ENCODE data around the gene MRPS11. TPM values are rescaled to one million over a fixed set of nuclear protein-coding genes. Genes with fewer than 3 reads are reported as not detected.

The MRPS11 gene
- total and polyA plus RNA-seq, 3 experiments from 2014 or later = 65.5 to 81.0 (median 80.1) TPM

- no peak overlapping the region for H3K4me3 ChIP-seq (ENCODE audit: low read length)
- H3K27ac ChIP-seq (ENCODE audit: low read depth, low read length) = no peak overlapping the region
- POLR2A ChIA-PET = no interaction called here
- H3K27ac Mint-ChIP-seq = no peak overlapping the region
- H3K4me3 Mint-ChIP-seq = no peak overlapping the region
- H3K27me3 Mint-ChIP-seq = no peaks in the 10 kb centered on the region
- peaks cover 0 to 6% (median 2%) of the 10 kb centered on the region in 3 donors for H3K4me1 Mint-ChIP-seq
- H3K4me1 ChIP-seq (ENCODE audit: insufficient read depth, low read length) = no peaks in the 10 kb centered on the region
- DNase-seq = peak in 1 of 5 donors; percentile 12
- H3K9me3 ChIP-seq (ENCODE audit: low read length) = no peaks in the 10 kb centered on the region
- CTCF ChIA-PET = no interaction called here
- no peaks in the 10 kb centered on the region for H3K27me3 ChIP-seq (ENCODE audit: insufficient read depth, low read length, poor library complexity, severe bottlenecking)
- H3K9me3 Mint-ChIP-seq = no peaks in the 10 kb centered on the region
- peaks cover 0 to 80% (median 11%) of the 10 kb centered on the region in 3 donors for H3K36me3 Mint-ChIP-seq
- H3K36me3 ChIP-seq (ENCODE audit: insufficient read depth, low read length) = peaks cover 11% of the 10 kb centered on the region
Observed at GRCh38 chr15:88476635-88477060, 9.1 kb downstream of the MRPS11 start.

- H3K27me3 Mint-ChIP-seq = no peaks in the 10 kb centered on the region
- Histone ChIP-seq H3K9me3 (ENCODE audit: low read length) (no peaks in the 10 kb centered on the region), H3K27ac (ENCODE audit: low read depth, low read length) (no peak overlapping the region), H3K36me3 (ENCODE audit: insufficient read depth, low read length) (peaks cover 11% of the 10 kb centered on the region), H3K27me3 (ENCODE audit: insufficient read depth, low read length, poor library complexity, severe bottlenecking) (no peaks in the 10 kb centered on the region), H3K4me3 (ENCODE audit: low read length) (no peak overlapping the region), H3K4me1 (ENCODE audit: insufficient read depth, low read length) (no peaks in the 10 kb centered on the region)
- CTCF ChIA-PET = no interaction called here
- H3K4me1 Mint-ChIP-seq = peaks cover 0 to 1% (median under 1%) of the 10 kb centered on the region in 3 donors
- peak overlapping the region in 1 of 8 donors; percentile 9 for H3K27ac Mint-ChIP-seq
- no peaks in the 10 kb centered on the region for H3K9me3 Mint-ChIP-seq
- POLR2A ChIA-PET = no interaction called here
- peaks cover 0 to 76% (median 10%) of the 10 kb centered on the region in 3 donors for H3K36me3 Mint-ChIP-seq
- DNase-seq = no peak
- H3K4me3 Mint-ChIP-seq = no peak overlapping the region
Observed at GRCh38 chr15:88477126-88477525, 9.6 kb downstream of the MRPS11 start.

- H3K9me3 ChIP-seq (ENCODE audit: low read length) = no peaks in the 10 kb centered on the region
- no peaks in the 10 kb centered on the region for H3K4me1 Mint-ChIP-seq
- ChIA-PET CTCF (no interaction called here), POLR2A (no interaction called here)
- H3K9me3 Mint-ChIP-seq = no peaks in the 10 kb centered on the region
- no peak overlapping the region for H3K4me3 Mint-ChIP-seq
- H3K27me3 ChIP-seq (ENCODE audit: insufficient read depth, low read length, poor library complexity, severe bottlenecking) = no peaks in the 10 kb centered on the region
- no peak overlapping the region for H3K27ac Mint-ChIP-seq
- H3K27me3 Mint-ChIP-seq = no peaks in the 10 kb centered on the region
- peaks cover 0 to 69% (median 9%) of the 10 kb centered on the region in 3 donors for H3K36me3 Mint-ChIP-seq
- H3K27ac ChIP-seq (ENCODE audit: low read depth, low read length) = no peak overlapping the region
- H3K4me3 ChIP-seq (ENCODE audit: low read length) = no peak overlapping the region
- H3K36me3 ChIP-seq (ENCODE audit: insufficient read depth, low read length) = peaks cover 11% of the 10 kb centered on the region
- no peak for DNase-seq
- no peaks in the 10 kb centered on the region for H3K4me1 ChIP-seq (ENCODE audit: insufficient read depth, low read length)
Observed at GRCh38 chr15:88477904-88478303, 10.4 kb downstream of the MRPS11 start.

GRCh38 chr15:88479169-88479568, 11.7 kb downstream of the MRPS11 start:
- H3K4me1 ChIP-seq (ENCODE audit: insufficient read depth, low read length) = no peaks in the 10 kb centered on the region
- H3K27ac ChIP-seq (ENCODE audit: low read depth, low read length) = no peak overlapping the region
- no peaks in the 10 kb centered on the region for H3K27me3 ChIP-seq (ENCODE audit: insufficient read depth, low read length, poor library complexity, severe bottlenecking)
- ChIA-PET CTCF (no interaction called here), POLR2A (no interaction called here)
- H3K4me3 ChIP-seq (ENCODE audit: low read length) = no peak overlapping the region
- no peaks in the 10 kb centered on the region for H3K9me3 ChIP-seq (ENCODE audit: low read length)
- Mint-ChIP-seq H3K27me3 (no peaks in the 10 kb centered on the region), H3K4me1 (no peaks in the 10 kb centered on the region), H3K27ac (peak overlapping the region in 3 of 8 donors; percentile 20 to 39 (median 36)), H3K36me3 (peaks cover 0 to 57% (median 12%) of the 10 kb centered on the region in 3 donors), H3K4me3 (no peak overlapping the region), H3K9me3 (no peaks in the 10 kb centered on the region)
- no peak for DNase-seq
- H3K36me3 ChIP-seq (ENCODE audit: insufficient read depth, low read length) = peaks cover 5% of the 10 kb centered on the region

GRCh38 chr15:88480981-88481380, 13.5 kb downstream of the MRPS11 start:
- no peak overlapping the region for H3K4me3 Mint-ChIP-seq

GRCh38 chr15:88482263-88482662, 14.8 kb downstream of the MRPS11 start:
- CTCF ChIA-PET = interaction anchor here (1.2 kb wide), 1 partner anchor 15 kb away, joined by 3 read pairs; the partner anchor contains the start of genes MRPL46 and MRPS11

More at GRCh38 chr15:88480981-88481380, 13.5 kb downstream of the MRPS11 start:
- Mint-ChIP-seq H3K9me3 (no peaks in the 10 kb centered on the region), H3K27me3 (no peaks in the 10 kb centered on the region), H3K4me1 (no peaks in the 10 kb centered on the region), H3K27ac (no peak overlapping the region), H3K36me3 (peaks cover 0 to 42% (median 10%) of the 10 kb centered on the region in 3 donors)
- Histone ChIP-seq H3K36me3 (ENCODE audit: insufficient read depth, low read length) (peaks cover 4% of the 10 kb centered on the region), H3K27ac (ENCODE audit: low read depth, low read length) (no peak overlapping the region), H3K4me3 (ENCODE audit: low read length) (no peak overlapping the region), H3K27me3 (ENCODE audit: insufficient read depth, low read length, poor library complexity, severe bottlenecking) (no peaks in the 10 kb centered on the region), H3K4me1 (ENCODE audit: insufficient read depth, low read length) (no peaks in the 10 kb centered on the region), H3K9me3 (ENCODE audit: low read length) (no peaks in the 10 kb centered on the region)
- ChIA-PET POLR2A (no interaction called here), CTCF (interaction anchor here (1.2 kb wide), 1 partner anchor 14 kb away, joined by 3 read pairs; the partner anchor contains the start of genes MRPL46 and MRPS11)
- no peak for DNase-seq

GRCh38 chr15:88484682-88485331, 17.3 kb downstream of the MRPS11 start:
- H3K4me3 ChIP-seq (ENCODE audit: low read length) = no peak overlapping the region
- Mint-ChIP-seq H3K36me3 (peaks cover 0 to 9% (median 2%) of the 10 kb centered on the region in 3 donors), H3K4me1 (no peaks in the 10 kb centered on the region), H3K27ac (peak overlapping the region in 1 of 8 donors; percentile 41), H3K27me3 (no peaks in the 10 kb centered on the region), H3K4me3 (no peak overlapping the region), H3K9me3 (no peaks in the 10 kb centered on the region)
- POLR2A ChIA-PET = no interaction called here
- no peak overlapping the region for H3K27ac ChIP-seq (ENCODE audit: low read depth, low read length)
- DNase-seq = no peak
- H3K27me3 ChIP-seq (ENCODE audit: insufficient read depth, low read length, poor library complexity, severe bottlenecking) = no peaks in the 10 kb centered on the region
- H3K36me3 ChIP-seq (ENCODE audit: insufficient read depth, low read length) = no peaks in the 10 kb centered on the region
- H3K9me3 ChIP-seq (ENCODE audit: low read length) = no peaks in the 10 kb centered on the region
- CTCF ChIA-PET = no interaction called here
- no peaks in the 10 kb centered on the region for H3K4me1 ChIP-seq (ENCODE audit: insufficient read depth, low read length)

More at GRCh38 chr15:88482263-88482662, 14.8 kb downstream of the MRPS11 start:
- no peaks in the 10 kb centered on the region for H3K27me3 ChIP-seq (ENCODE audit: insufficient read depth, low read length, poor library complexity, severe bottlenecking)
- no peaks in the 10 kb centered on the region for H3K4me1 ChIP-seq (ENCODE audit: insufficient read depth, low read length)
- no peaks in the 10 kb centered on the region for H3K36me3 ChIP-seq (ENCODE audit: insufficient read depth, low read length)
- H3K9me3 ChIP-seq (ENCODE audit: low read length) = no peaks in the 10 kb centered on the region
- DNase-seq = no peak
- H3K4me1 Mint-ChIP-seq = no peaks in the 10 kb centered on the region
- H3K27me3 Mint-ChIP-seq = no peaks in the 10 kb centered on the region
- H3K27ac ChIP-seq (ENCODE audit: low read depth, low read length) = no peak overlapping the region
- peak overlapping the region in 1 of 8 donors; percentile 10 for H3K27ac Mint-ChIP-seq
- peaks cover 0 to 30% (median 7%) of the 10 kb centered on the region in 3 donors for H3K36me3 Mint-ChIP-seq
- H3K4me3 Mint-ChIP-seq = no peak overlapping the region
- POLR2A ChIA-PET = no interaction called here
- H3K9me3 Mint-ChIP-seq = no peaks in the 10 kb centered on the region
- H3K4me3 ChIP-seq (ENCODE audit: low read length) = no peak overlapping the region

- H3K9me3 ChIP-seq (ENCODE audit: low read length) = no peaks in the 10 kb centered on the region
- H3K4me1 ChIP-seq (ENCODE audit: insufficient read depth, low read length) = no peaks in the 10 kb centered on the region
- CTCF ChIA-PET = no interaction called here
- no peak overlapping the region for H3K27ac Mint-ChIP-seq
- DNase-seq = no peak
- H3K9me3 Mint-ChIP-seq = no peaks in the 10 kb centered on the region
- POLR2A ChIA-PET = no interaction called here
- peaks cover 0 to 2% (median 0%) of the 10 kb centered on the region in 3 donors for H3K36me3 Mint-ChIP-seq
- H3K27ac ChIP-seq (ENCODE audit: low read depth, low read length) = no peak overlapping the region
- no peak overlapping the region for H3K4me3 Mint-ChIP-seq
- no peaks in the 10 kb centered on the region for H3K36me3 ChIP-seq (ENCODE audit: insufficient read depth, low read length)
- H3K4me3 ChIP-seq (ENCODE audit: low read length) = no peak overlapping the region
- no peaks in the 10 kb centered on the region for H3K27me3 ChIP-seq (ENCODE audit: insufficient read depth, low read length, poor library complexity, severe bottlenecking)
- no peaks in the 10 kb centered on the region for H3K4me1 Mint-ChIP-seq
- peaks cover 0 to 1% of the 10 kb centered on the region in 2 donors for H3K27me3 Mint-ChIP-seq
Observed at GRCh38 chr15:88487178-88487795, 19.8 kb downstream of the MRPS11 start.
